Upper lobe of left lung (tissue), 4 donors: Measurements from ENCODE around the gene TP73.

Source experiments
- CTCF ChIP-seq, 6 experiments: fragments of 450-650 bp in 4 of 6; fragments of 200-600 bp in 2 of 6; sonication (generic) in 2 of 6; IDR thresholded peaks; one replicate each; pipeline ENCODE4 v1.5.1; 2016 to 2019; ENCODE audit warnings: antibody characterized with exemption in 6 of 6
- EP300 ChIP-seq, 4 donors: sonication (generic); formaldehyde crosslinking; IDR thresholded peaks; one replicate each; pipeline ENCODE4 v1.5.1; 2017; ENCODE audit warnings: antibody characterized with exemption in 4 of 4, control low read depth in 2 of 4
- POLR2A ChIP-seq, 4 donors: fragments of 450-650 bp; IDR thresholded peaks; one replicate each; pipeline ENCODE4 v1.5.1; 2016 to 2017; ENCODE audit warnings: antibody characterized with exemption in 4 of 4, mild to moderate bottlenecking in 2 of 4
- POLR2AphosphoS5 ChIP-seq, 2 donors: sonication (generic); formaldehyde crosslinking; IDR thresholded peaks; one replicate each; pipeline ENCODE4 v1.5.1; 2017; ENCODE audit warnings: antibody characterized with exemption in 2 of 2

GRCh38 chr1:3636080-3636479 lies 16.2 kb upstream of the TP73 start:
- no peak for TF ChIP-seq EP300 (IDR thresholded peaks at IDR 0.05)
- TF ChIP-seq POLR2AphosphoS5 (IDR thresholded peaks at IDR 0.05): no peak
- no peak for TF ChIP-seq POLR2A (IDR thresholded peaks at IDR 0.05)
- TF ChIP-seq CTCF (IDR thresholded peaks at IDR 0.05): no peak
